Skeletal muscle tissue (tissue), 4 donors: ENCODE results near the gene EMP1. TPM values are rescaled to one million over a fixed set of nuclear protein-coding genes. Genes with fewer than 3 reads are reported as not detected.

Experiments
- H3K27ac ChIP-seq: one replicate; pipeline ENCODE4 v1.7.0; 2013; ENCODE audit warnings: mild to moderate bottlenecking, low read depth, low read length, inconsistent platforms
- H3K27me3 ChIP-seq, 3 donors: one replicate each; pipeline ENCODE4 v1.7.0; 2013; ENCODE audit warnings: low read length in 3 of 3; ENCODE audit not compliant: control insufficient read depth in 3 of 3, insufficient read depth in 3 of 3
- H3K36me3 ChIP-seq, 3 donors: one replicate each; pipeline ENCODE4 v1.7.0; 2013; ENCODE audit warnings: low read length in 3 of 3; ENCODE audit not compliant: control insufficient read depth in 3 of 3, insufficient read depth in 3 of 3
- H3K4me1 ChIP-seq, 3 donors: one replicate each; pipeline ENCODE4 v1.7.0; 2013; ENCODE audit warnings: low read length in 3 of 3, mild to moderate bottlenecking in 3 of 3; ENCODE audit not compliant: control insufficient read depth in 3 of 3, insufficient read depth in 3 of 3
- H3K4me3 ChIP-seq, 3 donors: one replicate each; pipeline ENCODE4 v1.7.0; 2013; ENCODE audit warnings: low read length in 3 of 3
- H3K9ac ChIP-seq, 3 donors: one replicate each; pipeline ENCODE4 v1.7.0; 2013; ENCODE audit warnings: low read length in 3 of 3, mild to moderate bottlenecking in 3 of 3, moderate library complexity in 2 of 3, low read depth in 1 of 3
- H3K9me3 ChIP-seq, 3 donors: one replicate each; pipeline ENCODE4 v1.7.0; 2013; ENCODE audit warnings: low read length in 3 of 3; ENCODE audit not compliant: control insufficient read depth in 3 of 3
- total RNA-seq: library from RNA; depleted of rRNA; stranded (reverse); fragments of >200 nt; gene quantifications from one replicate; pipeline ENCODE4 v1.2.3, GENCODE V29; 2014
- donor health status: Osteomylitis.

EMP1 gene
- total RNA-seq, 1 donor from 2014 or later = 40.2 TPM

DNA sequence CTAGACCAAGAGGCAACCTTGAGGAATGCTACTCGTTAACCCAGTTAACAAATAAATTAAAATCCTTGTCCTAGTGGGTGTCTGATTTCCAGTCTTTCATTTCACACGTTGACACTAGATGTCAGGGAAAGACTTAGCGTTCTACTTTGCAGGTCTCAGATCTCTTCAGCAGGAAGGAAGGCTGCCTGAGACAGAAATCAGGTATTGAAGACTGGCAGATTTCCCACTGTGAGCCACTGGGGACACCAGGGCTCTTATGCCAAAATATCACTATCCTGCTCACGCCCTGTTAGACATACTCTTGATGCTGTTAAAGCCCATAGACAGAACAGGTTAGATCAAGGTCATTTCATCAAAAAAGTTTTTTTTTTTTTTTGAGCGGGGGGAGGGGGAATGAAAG lies 33.0 kb downstream of the EMP1 start:
- no peaks in the 10 kb centered on the region for H3K36me3 ChIP-seq
- peaks cover 0 to 3% (median 0%) of the 10 kb centered on the region in 3 donors for H3K9me3 ChIP-seq
- H3K4me3 ChIP-seq = no peak overlapping the region
- H3K9ac ChIP-seq = no peak overlapping the region
- H3K27me3 ChIP-seq = peaks cover 0 to 4% (median 3%) of the 10 kb centered on the region in 3 donors
- H3K27ac ChIP-seq = no peak overlapping the region
- no peaks in the 10 kb centered on the region for H3K4me1 ChIP-seq

DNA sequence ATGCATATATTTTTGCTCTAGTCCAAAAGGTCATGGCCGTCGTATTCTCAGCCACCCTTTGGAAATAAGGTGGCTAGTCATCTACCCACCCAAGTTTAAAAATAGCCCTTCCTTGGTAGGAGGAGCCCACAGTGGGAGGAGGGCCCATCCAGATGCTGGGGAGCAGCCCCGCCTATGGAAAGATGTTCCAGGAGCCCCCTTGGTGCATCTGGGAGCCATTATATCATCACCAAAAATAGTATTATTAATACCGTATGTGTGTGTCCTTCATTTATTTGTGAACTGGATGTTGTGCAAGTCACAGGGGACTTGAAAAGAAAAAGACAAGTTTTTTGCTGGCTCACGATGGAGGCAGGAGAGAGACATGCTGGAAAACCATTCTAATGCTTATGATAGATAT lies 34.0 kb downstream of the EMP1 start:
- peaks cover 0 to 4% (median 3%) of the 10 kb centered on the region in 3 donors for H3K27me3 ChIP-seq
- H3K4me3 ChIP-seq = no peak overlapping the region
- no peaks in the 10 kb centered on the region for H3K36me3 ChIP-seq
- H3K9ac ChIP-seq = no peak overlapping the region
- no peak overlapping the region for H3K27ac ChIP-seq
- H3K9me3 ChIP-seq = peaks cover 0 to 3% (median 0%) of the 10 kb centered on the region in 3 donors
- H3K4me1 ChIP-seq = no peaks in the 10 kb centered on the region

DNA sequence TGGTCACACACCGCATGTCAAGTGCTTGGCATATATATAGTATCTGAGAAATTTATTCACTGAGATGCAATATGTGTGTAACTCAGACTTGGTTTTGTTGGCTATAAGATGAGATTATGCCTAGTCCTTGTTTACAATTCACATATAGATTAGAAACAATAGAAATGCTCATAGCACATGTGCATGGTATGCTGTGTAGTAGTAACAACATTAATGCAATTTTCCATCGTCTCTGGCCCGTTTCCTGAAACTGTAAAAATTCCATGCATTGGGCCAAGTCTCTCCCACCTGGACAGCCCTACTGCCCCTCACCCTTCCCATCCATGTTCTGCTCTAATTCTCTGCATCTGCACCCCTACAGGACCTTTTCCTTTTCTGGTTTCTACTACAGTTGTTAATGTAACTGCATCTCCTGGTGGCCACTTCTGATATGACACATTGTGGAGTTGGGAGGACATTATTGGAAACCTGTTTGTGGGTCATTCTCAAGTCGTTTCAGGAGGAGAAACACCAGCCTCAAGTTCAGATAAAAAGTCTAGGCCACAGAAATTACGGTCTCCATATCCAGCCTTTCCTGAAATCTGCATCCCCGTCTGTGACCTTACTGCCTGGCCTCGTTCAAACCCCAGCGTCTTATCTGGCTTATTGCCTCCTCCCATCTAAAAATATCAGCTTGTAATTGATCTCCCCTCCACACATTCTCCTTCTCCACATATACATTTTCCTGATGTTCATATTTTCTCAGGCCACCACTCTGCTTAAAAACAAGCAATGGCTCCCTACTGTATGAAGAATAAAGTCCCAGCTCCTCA lies 37.5 kb downstream of the EMP1 start:
- H3K36me3 ChIP-seq = no peaks in the 10 kb centered on the region
- no peaks in the 10 kb centered on the region for H3K27me3 ChIP-seq
- H3K4me3 ChIP-seq = no peak overlapping the region
- H3K9ac ChIP-seq = no peak overlapping the region
- no peaks in the 10 kb centered on the region for H3K4me1 ChIP-seq
- peaks cover 0 to 3% (median 0%) of the 10 kb centered on the region in 3 donors for H3K9me3 ChIP-seq
- H3K27ac ChIP-seq = no peak overlapping the region

DNA sequence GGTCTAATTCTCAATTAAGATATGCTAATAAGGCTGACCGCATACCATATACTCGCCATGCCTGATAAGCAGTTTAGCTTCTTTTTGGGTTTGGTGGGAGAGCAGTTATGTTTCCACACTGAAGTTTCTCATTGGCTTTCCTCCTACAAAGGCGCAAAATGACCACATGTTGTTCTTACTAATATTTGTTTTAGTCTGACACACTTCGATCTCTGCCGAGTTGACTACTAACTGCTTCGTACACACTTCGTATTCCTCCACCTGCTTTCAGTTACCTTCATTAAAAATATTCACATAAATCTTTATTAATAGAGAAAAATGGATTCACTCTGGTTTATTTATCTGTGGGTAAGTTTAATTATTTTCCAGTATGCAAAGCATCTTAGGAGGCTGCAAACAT lies 41.7 kb downstream of the EMP1 start:
- Histone ChIP-seq H3K4me1 (no peaks in the 10 kb centered on the region), H3K9me3 (no peaks in the 10 kb centered on the region), H3K27ac (no peak overlapping the region), H3K36me3 (no peaks in the 10 kb centered on the region), H3K27me3 (no peaks in the 10 kb centered on the region), H3K4me3 (no peak overlapping the region), H3K9ac (no peak overlapping the region)

DNA sequence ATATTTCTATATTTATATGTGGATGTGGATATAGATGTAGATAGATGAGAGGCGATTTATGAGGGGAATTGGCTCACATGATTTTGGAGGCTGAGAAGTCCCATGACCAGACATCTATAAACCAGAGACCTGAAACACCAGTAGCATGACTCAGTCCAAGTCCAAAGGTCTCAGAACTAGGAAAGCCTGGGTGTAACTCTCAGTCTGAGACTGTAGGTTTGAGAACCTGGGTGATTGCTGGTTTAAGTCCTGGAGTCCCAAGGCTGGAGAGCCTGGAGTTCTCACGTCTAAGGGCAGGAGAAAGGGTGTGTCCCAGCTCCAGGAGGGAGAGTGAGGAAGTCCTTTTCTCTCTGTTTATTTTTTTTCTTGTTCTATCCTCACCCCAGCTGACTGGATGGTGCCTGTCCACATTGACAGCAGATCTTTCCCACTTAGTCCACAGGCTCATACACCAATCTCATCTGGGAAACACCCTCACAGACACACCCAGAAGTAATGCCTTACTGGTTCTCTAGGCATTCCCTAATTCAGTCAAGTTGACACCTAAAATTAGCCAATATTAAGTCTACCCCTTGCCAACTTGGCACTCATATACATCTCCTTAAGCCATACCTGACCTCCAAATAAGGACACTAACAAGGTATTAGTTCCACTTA lies 45.4 kb downstream of the EMP1 start:
- Histone ChIP-seq H3K36me3 (no peaks in the 10 kb centered on the region), H3K9me3 (no peaks in the 10 kb centered on the region), H3K4me1 (no peaks in the 10 kb centered on the region), H3K27me3 (no peaks in the 10 kb centered on the region), H3K27ac (no peak overlapping the region), H3K9ac (no peak overlapping the region), H3K4me3 (no peak overlapping the region)

DNA sequence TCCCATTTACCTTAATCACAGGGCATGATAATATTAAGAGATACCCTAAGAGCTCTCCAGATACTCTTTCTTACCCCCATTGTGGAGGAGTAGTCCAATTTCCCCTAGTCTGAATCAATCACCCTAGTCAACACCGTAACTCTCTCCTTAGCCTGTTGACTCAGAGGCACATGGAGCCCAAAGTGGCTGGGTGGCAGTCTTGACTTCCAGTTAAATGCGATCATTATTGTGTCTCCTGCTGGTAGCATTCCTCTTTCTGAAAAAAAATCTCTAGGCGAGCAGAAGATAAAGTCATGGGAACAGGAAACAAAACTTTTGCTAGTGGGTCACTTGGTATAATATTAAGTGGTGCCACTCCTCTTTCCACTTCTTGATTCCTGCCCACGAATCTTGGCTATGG lies 46.4 kb downstream of the EMP1 start:
- H3K36me3 ChIP-seq = no peaks in the 10 kb centered on the region
- H3K9ac ChIP-seq = no peak overlapping the region
- H3K27ac ChIP-seq = no peak overlapping the region
- no peaks in the 10 kb centered on the region for H3K9me3 ChIP-seq
- no peaks in the 10 kb centered on the region for H3K4me1 ChIP-seq
- no peaks in the 10 kb centered on the region for H3K27me3 ChIP-seq
- no peak overlapping the region for H3K4me3 ChIP-seq

DNA sequence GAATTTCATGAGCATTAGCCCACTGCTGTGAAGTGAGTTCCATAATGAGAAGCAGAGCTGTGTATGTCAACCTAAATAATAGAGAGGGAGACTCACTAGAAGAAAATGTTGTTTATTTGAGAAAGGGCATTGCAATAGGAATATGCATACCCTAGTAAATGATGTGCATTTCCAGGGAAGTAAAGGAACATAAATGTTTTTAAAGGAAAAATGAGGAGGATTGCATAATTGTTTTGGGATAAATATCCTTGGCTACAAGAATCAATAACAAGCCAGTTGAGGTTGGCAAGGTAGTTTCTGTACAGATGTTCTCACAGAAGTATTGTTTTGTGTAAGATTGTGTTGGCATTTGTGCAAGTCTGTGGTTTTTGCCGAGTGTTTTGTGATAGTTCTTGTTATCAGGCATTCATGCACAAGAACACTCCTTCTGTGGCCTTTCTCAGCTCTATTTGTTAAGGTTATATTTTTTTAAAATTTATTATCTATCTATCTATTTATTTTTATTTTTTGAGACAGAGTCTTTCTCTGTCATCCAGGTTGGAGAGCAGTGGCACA lies 47.1 kb downstream of the EMP1 start:
- no peaks in the 10 kb centered on the region for H3K36me3 ChIP-seq
- H3K27me3 ChIP-seq = no peaks in the 10 kb centered on the region
- H3K4me1 ChIP-seq = no peaks in the 10 kb centered on the region

DNA sequence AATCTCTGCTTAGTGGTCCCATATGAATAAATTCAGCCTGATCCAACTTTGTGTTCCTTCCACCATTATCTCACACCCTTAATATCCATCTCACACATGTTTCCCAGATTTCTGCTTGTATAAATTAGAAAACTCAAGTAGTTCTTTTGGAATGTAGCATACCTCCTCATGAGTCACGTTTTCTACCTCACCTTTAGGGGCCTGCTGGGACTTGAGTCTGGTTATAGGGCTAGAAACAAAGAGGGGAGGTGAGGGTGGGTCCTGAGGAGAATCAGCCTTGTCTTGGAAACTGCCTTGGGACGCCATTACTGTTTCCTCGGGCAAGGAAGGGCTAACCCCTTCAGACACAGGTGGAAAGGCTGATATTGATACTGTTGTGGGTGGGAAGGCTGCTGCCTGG lies 51.1 kb downstream of the EMP1 start:
- Histone ChIP-seq H3K9me3 (no peaks in the 10 kb centered on the region), H3K4me3 (no peak overlapping the region), H3K9ac (no peak overlapping the region), H3K4me1 (no peaks in the 10 kb centered on the region), H3K27ac (no peak overlapping the region), H3K27me3 (no peaks in the 10 kb centered on the region), H3K36me3 (no peaks in the 10 kb centered on the region)

More for the DNA sequence above, 47.1 kb downstream of the EMP1 start:
- H3K9ac ChIP-seq = no peak overlapping the region
- no peak overlapping the region for H3K27ac ChIP-seq
- no peak overlapping the region for H3K4me3 ChIP-seq
- H3K9me3 ChIP-seq = no peaks in the 10 kb centered on the region

DNA sequence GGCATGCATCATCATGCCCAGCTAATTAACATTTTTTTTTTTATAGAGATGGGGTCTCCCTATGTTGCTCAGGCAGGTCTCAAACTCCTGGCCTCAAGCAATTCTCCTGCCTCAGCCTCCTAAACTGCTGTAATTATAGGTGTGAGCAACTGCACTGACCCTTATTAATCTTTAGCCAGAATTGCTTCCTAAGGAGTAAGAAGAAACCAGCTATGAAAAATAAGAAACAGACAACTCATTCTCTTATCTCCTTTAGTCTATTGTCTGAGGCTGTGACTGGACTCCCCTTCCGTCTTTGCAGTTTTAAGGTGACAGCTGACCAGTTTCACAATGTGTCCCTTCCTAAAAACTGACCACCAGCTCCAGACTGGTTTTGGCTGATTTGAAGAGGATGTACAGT lies 52.4 kb downstream of the EMP1 start:
- Histone ChIP-seq H3K4me1 (no peaks in the 10 kb centered on the region), H3K27ac (no peak overlapping the region), H3K9ac (no peak overlapping the region)

DNA sequence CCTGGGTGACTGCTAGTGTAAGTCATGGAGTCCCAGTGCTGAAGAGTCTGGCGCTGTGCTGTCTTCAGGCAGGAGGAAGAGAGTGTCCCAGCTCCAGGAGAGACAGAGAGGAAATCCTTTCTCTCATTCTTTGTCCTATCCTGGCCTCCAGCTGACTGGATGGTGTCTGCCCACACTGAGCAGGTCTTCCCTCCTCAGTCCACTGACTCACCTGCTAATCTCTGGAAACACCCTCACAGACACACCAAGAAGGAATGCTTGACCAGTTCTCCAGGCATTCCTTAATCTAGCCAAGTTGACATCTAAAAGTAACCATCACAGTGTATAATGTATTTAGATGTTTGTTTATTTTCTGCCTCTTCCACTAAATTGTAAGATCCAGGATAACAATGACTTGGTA lies 53.9 kb downstream of the EMP1 start:
- no peaks in the 10 kb centered on the region for H3K36me3 ChIP-seq
- no peak overlapping the region for H3K4me3 ChIP-seq
- H3K9me3 ChIP-seq = no peaks in the 10 kb centered on the region
- no peaks in the 10 kb centered on the region for H3K4me1 ChIP-seq
- H3K9ac ChIP-seq = no peak overlapping the region
- H3K27me3 ChIP-seq = no peaks in the 10 kb centered on the region
- H3K27ac ChIP-seq = no peak overlapping the region

More for the DNA sequence above, 52.4 kb downstream of the EMP1 start:
- H3K9me3 ChIP-seq = no peaks in the 10 kb centered on the region
- H3K27me3 ChIP-seq = no peaks in the 10 kb centered on the region
- no peaks in the 10 kb centered on the region for H3K36me3 ChIP-seq
- no peak overlapping the region for H3K4me3 ChIP-seq
